Right renal cortex interstitium (tissue), 3 donors: Measurements from ENCODE around the gene NAPSA. TPM values are rescaled to one million over a fixed set of nuclear protein-coding genes. Genes with fewer than 3 reads are reported as not detected.
"Not testable (repeated sequence)": the region's sequence is repeated elsewhere in the genome, so short reads cannot be mapped to it uniquely, and the experiment has no call there.

Experiments
- DNase-seq, 3 donors: peaks; one replicate each; pipeline ENCODE4 v3.0.0-alpha.2; 2013; ENCODE audit warnings: low read depth in 3 of 3, low spot score in 2 of 3
- polyA plus RNA-seq, 3 donors: library from polyadenylated mRNA; unstranded; fragments of 120-200 nt; gene quantifications; one replicate each; pipeline ENCODE4 v1.2.1, GENCODE V29; 2013; ENCODE audit not compliant: insufficient read length in 3 of 3

NAPSA gene
- polyA plus RNA-seq, result 1 to 10 TPM; 8.2 to 9.4 (median 8.7) TPM

DNA sequence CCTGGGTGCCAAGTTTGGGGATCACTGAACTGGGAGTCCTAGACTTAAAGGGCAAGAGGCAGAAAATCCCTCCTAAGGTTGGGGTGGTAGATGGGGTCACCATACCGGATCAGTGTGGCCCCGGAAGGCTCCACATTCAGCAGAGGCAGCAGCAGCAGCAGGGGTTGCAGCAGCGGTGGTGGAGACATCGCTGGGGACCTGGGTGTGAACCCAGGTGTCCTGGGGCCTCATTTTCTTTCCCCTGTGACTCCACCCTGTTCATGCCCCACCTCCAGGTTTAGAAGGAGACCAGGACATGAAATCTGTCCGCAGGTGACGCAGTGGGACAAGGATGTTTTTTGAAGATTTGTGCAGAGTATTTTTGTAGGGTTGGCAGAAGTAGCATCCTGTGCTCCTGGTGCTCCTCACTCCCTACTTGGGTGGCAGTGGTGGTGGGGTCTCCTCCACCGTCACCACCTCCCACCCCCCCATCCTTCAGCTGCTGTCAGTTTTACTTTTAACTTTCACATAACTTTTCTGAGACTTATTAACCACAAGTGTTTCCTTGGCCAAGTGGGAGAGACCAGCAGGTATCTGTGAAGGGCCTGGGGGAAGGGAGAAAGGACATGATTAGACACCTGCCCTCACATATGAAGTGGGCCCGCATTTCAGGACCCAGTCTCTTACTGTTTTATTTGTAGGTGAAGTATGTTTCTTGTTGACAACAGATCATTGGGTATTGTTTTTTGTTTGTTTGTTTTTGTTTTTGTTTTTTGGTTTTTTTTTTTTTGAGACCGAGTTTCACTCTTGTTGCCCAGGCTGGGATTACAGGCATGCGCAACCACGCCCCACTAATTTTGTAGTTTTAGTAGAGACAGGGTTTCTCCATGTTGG lies at the start of gene NAPSA:
TSS of gene NAPSA (minus strand) at position 206 of the 873 bp plus-strand sequence. CDS start at position 188, 18 bp downstream.
- DNase-seq, result no peak

- no peak for DNase-seq
Measured at GRCh38 chr19:50413531-50413930, 48.1 kb upstream of the NAPSA start.

DNA sequence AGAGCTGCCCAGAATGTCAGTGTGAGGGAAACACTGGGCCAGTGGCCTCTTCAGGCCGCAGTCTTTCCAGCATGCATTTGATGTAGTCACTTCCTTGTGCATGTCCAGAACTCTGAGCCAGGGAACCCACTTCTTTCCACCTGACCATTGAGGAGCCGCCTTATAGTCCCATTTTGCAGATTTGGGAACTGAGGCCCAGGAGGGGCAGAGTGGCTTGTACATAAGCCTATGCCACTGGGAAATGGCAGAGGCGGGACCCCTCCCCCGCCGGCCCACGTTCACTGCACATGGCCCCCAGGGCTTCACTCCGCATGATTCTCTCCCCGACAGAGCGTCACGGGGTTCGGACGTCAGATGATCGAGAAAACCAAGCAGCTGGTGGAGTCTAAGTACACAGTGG lies 47.7 kb upstream of the NAPSA start:
- DNase-seq, result no peak

DNA sequence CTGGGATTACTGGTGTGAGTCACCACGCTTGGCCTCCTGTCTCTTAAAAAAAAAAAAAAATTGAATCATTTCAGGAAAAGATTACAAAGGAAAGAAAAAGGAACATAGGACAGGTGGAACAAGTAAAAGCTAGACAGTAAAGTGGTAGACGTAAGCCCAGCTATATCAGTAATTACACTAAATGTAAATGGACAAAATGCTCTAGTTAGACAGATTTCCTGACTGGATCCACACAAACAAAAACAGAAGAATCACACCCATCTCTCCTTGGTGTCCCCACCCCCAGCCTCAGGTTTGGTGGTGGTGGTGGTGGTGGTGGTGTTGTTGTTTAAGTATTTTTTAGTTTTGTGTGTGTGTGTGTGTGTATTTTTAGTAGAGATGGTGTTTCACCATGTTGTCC lies 47.0 kb upstream of the NAPSA start:
- DNase-seq, result no peak

- DNase-seq, result no peak
Measured at GRCh38 chr19:50410109-50410508, 44.7 kb upstream of the NAPSA start.

- no peak for DNase-seq
Measured at GRCh38 chr19:50409347-50409746, 43.9 kb upstream of the NAPSA start.

- DNase-seq, result no peak
Measured at GRCh38 chr19:50406829-50407228, 41.4 kb upstream of the NAPSA start.

DNA sequence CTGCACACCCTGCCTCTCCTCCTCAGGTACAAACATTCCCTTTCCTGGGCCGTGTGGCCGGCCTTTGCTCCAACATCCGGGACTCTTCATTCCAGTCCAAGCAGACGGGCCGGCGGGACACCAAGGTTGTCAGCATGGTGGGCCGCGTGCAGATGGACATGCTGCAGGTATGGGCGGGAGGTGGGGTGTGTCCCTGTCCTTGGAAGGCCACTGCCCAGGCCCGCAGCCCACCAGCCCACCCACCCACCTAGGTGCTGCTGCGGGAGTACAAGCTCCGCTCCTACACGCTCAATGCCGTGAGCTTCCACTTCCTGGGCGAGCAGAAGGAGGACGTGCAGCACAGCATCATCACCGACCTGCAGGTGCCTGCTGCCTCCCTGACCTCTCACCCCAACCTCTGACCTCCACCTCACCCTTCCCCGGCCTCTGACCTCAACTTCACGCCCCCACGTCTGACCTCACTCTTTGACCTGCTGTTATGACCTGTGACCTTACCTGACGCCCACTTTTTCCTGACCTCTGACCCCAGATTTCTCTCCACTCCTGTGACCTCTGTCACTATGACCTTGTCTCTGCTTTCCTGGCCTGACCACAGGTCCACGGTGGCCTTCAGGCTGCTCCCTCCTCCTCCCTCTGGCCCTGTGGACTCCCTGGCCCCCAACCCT lies 40.8 kb upstream of the NAPSA start:
- DNase-seq, result no peak

DNA sequence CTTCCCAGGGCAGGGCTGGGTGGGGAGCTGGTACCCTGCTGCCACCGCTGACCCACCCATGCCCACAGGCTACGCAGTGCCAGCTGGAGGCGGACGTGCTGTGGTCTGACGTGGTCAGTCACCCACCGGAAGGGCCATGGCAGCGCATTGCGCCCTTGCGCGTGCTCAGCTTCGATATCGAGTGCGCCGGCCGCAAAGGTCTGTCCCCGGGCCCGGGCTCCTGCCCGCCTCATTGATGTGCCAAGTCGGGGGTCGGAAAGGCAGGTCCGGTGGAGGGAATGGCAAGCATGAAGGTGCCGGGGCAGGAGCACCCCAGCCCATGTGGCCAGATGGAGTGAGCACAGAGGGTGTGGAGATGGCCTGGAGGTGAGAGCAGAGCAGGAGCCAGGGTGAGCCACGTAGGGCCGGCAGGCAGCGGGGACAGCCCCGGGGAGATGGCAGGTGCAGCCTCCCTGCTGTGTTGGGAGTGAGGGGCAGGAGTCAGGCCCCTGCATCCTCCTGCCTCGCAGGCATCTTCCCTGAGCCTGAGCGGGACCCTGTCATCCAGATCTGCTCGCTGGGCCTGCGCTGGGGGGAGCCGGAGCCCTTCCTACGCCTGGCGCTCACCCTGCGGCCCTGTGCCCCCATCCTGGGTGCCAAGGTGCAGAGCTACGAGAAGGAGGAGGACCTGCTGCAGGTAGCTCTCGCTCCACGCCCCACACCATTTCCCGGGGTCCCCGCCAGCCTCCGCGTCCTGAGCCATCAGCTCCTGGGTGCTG lies 37.3 kb upstream of the NAPSA start:
- DNase-seq, result no peak

DNA sequence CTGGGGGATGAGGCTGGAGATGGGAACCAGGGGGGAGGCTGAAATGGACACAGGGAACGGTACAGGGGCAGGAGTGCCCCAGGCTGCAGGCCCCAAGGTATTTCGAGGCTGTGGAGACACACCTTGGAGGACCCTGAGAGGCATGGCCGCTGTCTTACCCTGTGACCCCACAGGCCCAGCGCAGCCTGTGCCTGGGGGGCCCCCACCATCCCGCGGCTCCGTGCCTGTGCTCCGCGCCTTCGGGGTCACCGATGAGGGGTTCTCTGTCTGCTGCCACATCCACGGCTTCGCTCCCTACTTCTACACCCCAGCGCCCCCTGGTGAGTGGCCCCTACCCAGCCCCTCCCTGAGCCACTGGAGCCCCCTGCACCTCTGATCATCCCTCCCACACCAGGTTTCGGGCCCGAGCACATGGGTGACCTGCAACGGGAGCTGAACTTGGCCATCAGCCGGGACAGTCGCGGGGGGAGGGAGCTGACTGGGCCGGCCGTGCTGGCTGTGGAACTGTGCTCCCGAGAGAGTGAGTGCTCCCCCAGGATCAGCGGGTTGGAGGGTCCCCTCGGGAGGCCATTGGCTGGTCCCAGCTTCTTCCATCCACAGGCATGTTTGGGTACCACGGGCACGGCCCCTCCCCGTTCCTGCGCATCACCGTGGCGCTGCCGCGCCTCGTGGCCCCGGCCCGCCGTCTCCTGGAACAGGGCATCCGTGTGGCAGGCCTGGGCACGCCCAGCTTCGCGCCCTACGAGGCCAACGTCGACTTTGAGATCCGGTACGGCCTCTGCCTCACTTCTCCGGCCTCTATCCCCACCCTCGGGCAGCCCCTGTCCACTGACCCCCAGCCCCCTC lies 36.4 kb upstream of the NAPSA start:
- DNase-seq, result no peak

- DNase-seq, result no peak
Measured at GRCh38 chr19:50399368-50399745, 33.9 kb upstream of the NAPSA start.

DNA sequence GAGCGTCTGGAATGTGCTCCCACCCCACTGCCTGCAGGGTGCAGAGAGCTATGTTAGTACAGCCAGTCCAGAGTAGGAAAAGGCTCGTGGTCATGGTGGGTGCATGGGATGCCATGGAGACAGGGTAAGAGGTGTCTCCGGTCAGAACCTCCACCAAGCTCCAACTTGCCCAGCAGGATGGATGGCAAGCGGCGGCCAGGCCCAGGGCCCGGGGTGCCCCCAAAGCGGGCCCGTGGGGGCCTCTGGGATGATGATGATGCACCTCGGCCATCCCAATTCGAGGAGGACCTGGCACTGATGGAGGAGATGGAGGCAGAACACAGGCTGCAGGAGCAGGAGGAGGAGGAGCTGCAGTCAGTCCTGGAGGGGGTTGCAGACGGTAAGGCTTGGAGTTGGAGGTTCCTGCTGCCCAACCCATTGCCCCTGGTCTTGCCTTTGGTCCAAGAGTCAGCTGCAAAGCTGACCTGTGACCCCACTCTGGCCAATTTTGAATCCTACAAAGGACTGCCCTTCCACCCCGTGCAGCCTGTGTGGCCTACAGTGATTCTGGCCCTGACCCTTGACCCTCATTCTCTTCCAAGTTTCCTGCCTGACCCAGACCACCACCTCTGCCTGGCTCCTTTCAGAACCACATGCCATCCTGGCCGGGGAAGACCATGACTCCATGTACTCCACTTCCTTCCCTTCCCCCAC lies 33.4 kb upstream of the NAPSA start:
- no peak for DNase-seq

DNA sequence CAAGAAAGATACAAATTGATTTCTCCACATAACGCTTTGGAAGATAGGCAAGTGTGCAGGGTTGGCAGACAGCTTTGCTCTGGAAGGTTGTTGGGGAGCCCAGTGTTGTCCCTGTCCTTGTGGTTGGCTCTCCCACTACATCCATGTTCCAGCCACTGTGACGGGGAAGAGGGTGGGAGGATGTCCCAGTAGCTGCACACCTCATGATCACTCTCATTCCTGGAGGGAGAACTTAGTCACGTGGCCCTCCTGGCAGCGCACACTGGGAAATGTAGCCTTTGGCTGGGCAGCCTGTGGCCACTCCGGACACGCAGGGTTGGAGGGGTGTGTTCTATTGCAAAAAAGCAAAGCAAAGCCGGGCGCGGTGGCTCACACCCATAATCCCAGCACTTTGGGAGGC lies 28.6 kb upstream of the NAPSA start:
- DNase-seq, result no peak

- no peak for DNase-seq
Measured at GRCh38 chr19:50393589-50393988, 28.1 kb upstream of the NAPSA start.

GRCh38 chr19:50392759-50393158 lies 27.3 kb upstream of the NAPSA start:
- DNase-seq, result no peak

DNA sequence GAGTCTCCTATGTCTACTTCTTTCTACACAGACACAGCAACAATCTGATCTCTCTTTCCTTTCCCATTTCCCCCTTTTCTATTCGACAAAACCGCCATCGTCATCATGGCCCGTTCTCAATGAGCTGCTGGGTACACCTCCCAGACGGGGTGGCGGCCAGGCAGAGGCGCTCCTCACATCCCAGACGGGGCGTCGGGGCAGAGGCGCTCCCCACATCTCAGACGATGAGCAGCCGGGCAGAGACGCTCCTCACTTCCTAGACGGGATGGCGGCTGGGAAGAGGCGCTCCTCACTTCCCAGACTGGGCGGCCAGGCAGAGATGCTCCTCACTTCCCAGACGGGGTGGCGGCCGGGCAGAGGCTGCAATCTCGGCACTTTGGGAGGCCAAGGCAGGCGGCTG lies 25.5 kb upstream of the NAPSA start:
- DNase-seq, result not testable (repeated sequence)

DNA sequence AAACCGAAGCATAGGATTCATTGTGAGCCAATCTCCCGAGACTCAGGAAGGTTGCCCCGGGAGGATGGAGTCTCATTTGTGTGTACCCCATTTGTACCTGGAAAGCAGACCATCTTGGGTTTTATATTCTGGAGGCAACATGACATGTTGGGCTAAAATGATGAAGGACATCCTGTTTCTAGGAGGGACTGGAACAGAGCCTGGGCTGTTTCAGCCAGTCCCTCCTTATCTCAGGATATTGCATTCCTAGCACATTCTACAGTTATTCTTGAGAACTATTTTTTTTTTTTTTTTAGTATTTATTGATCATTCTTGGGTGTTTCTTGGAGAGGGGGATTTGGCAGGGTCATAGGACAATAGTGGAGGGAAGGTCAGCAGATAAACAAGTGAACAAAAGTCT lies 24.9 kb upstream of the NAPSA start:
- not testable (repeated sequence) for DNase-seq

DNA sequence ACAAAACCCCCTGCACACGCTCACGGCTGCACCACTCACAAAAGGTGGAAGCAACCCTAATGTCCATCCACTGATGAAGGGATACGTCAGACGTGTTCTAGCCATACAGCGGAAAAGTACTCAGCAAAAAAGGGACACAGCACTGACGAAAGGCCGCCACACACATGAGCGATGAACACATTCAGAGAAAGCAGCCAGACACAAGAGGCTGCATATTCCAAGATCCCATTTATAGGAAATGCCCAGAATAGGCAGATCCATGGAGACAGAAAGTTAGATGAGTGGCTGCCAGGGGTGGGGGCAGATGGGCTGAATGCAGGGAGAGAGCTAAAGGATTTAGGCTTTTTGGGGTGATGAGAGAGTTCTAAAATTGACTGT lies 22.4 kb upstream of the NAPSA start:
- no peak for DNase-seq

- DNase-seq, result no peak
Measured at GRCh38 chr19:50387176-50387867, 21.9 kb upstream of the NAPSA start.
